Fibroblast of lung (primary cell): ENCODE measurements around the gene SKP2. TPM values are rescaled to one million over a fixed set of nuclear protein-coding genes. Genes with fewer than 3 reads are reported as not detected.

Source experiments
- DNase-seq, 2 donors: peaks; one replicate each; pipeline versions ENCODE4 v3.0.0 to v3.0.0-alpha.2; 2010; ENCODE audit warnings: low read depth in 2 of 2
- H2AFZ ChIP-seq: 2 replicates; pipeline ENCODE4 v1.5.1; 2012; ENCODE audit warnings: low read length, control low read depth, inconsistent platforms
- H3K27ac ChIP-seq: 2 replicates; pipeline ENCODE4 v1.5.1; 2011; ENCODE audit warnings: low read length, control low read depth; ENCODE audit not compliant: insufficient read depth
- H3K27me3 ChIP-seq: 2 replicates; pipeline ENCODE4 v1.5.1; 2011; ENCODE audit warnings: mild to moderate bottlenecking, low read length; ENCODE audit not compliant: control insufficient read depth, insufficient read depth
- H3K36me3 ChIP-seq: 2 replicates; pipeline ENCODE4 v1.5.1; 2011; ENCODE audit warnings: low read length; ENCODE audit not compliant: control insufficient read depth, insufficient read depth
- H3K4me1 ChIP-seq: 2 replicates; pipeline ENCODE4 v1.5.1; 2011; ENCODE audit warnings: low read length; ENCODE audit not compliant: control insufficient read depth, insufficient read depth; ENCODE audit errors: extremely low read depth
- H3K4me2 ChIP-seq: 2 replicates; pipeline ENCODE4 v1.5.1; 2011; ENCODE audit warnings: low read length, control low read depth; ENCODE audit not compliant: insufficient read depth; ENCODE audit errors: extremely low read depth
- H3K4me3 ChIP-seq, 4 experiments: fragments of 200-600 bp in 1 of 4; sonication (generic) in 1 of 4; replicated peaks in 1 of 4; 2 replicates each; pipeline ENCODE4 v1.5.1; 2011 to 2016; ENCODE audit warnings: low read length in 4 of 4, low read depth in 3 of 4, mild to moderate bottlenecking in 3 of 4, control low read depth in 2 of 4, inconsistent platforms in 1 of 4, mixed read lengths in 1 of 4; ENCODE audit not compliant: insufficient read depth in 1 of 4; ENCODE audit errors: control extremely low read depth in 1 of 4
- H3K79me2 ChIP-seq: 2 replicates; pipeline ENCODE4 v1.5.1; 2012; ENCODE audit warnings: mild to moderate bottlenecking, low read length, inconsistent platforms; ENCODE audit not compliant: control insufficient read depth, insufficient read depth
- H3K9ac ChIP-seq: 2 replicates; pipeline ENCODE4 v1.5.1; 2011; ENCODE audit warnings: mild to moderate bottlenecking, low read length, control low read depth; ENCODE audit not compliant: insufficient read depth
- H3K9me3 ChIP-seq: 2 replicates; pipeline ENCODE4 v1.5.1; 2012; ENCODE audit warnings: low read depth, low read length; ENCODE audit not compliant: control insufficient read depth, insufficient read depth
- H4K20me1 ChIP-seq: 2 replicates; pipeline ENCODE4 v1.5.1; 2011; ENCODE audit warnings: low read length; ENCODE audit not compliant: control insufficient read depth, insufficient read depth; ENCODE audit errors: extremely low read depth
- EZH2 ChIP-seq: IDR thresholded peaks from 2 replicates; pipeline ENCODE4 v1.5.1; 2012; ENCODE audit warnings: low read length, control low read depth, mild to moderate bottlenecking; ENCODE audit errors: missing control alignments
- polyA plus RNA-seq, 2 donors: library from polyadenylated mRNA; depleted of rRNA in 1 of 2; stranded (reverse) in 1 of 2; unstranded in 1 of 2; fragments of >200 nt; gene quantifications; 2 replicates each; pipeline ENCODE4 v1.2.1, GENCODE V29; 2011 to 2012; ENCODE audit warnings: missing spikeins in 1 of 2
- total RNA-seq: library from RNA; depleted of rRNA; stranded (reverse); fragments of >200 nt; gene quantifications from 2 replicates; pipeline ENCODE4 v1.2.1, GENCODE V29; 2014
- TF ChIP-seq, protein P1 (sequence below), 2 donors: IDR thresholded peaks in 1 of 2; conservative IDR thresholded peaks in 1 of 2; 1 replicate in 1 of 2; 2 replicates in 1 of 2; pipeline ENCODE4 v1.5.1; 2011 to 2012; ENCODE audit warnings: low read length in 2 of 2, control low read depth in 1 of 2, inconsistent platforms in 1 of 2, low read depth in 1 of 2, mild to moderate bottlenecking in 1 of 2

The SKP2 gene
- total and polyA plus RNA-seq, 2 donors (not counting 1 experiment from before 2014, with no cell fraction given): 10.6 to 30.8 TPM

DNA sequence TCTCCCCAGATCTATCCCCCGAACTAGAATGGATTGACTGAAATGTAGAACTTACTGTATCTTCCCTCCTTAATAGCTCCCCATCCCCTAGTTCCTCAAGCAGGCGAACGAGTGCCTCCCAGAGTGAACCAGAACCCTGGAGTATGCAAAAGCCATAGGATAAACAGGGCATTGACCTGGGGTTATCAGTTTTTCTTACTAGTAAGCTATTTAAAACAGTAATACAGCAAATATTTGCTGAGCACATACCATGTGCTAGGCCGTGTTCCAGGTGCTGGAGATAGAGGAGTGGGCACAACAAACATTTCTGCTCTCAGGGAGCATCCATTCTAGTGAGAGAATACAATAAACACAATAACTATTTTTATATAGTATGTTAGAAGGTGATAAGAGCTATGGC is 1.8 kb downstream of the SKP2 start:
- no peaks in the 10 kb centered on the region for H3K27me3 ChIP-seq
- H3K36me3 ChIP-seq: peaks cover 2% of the 10 kb centered on the region
- no peak overlapping the region for H3K9ac ChIP-seq
- no peak overlapping the region for H3K27ac ChIP-seq
- TF ChIP-seq, protein P1, sequence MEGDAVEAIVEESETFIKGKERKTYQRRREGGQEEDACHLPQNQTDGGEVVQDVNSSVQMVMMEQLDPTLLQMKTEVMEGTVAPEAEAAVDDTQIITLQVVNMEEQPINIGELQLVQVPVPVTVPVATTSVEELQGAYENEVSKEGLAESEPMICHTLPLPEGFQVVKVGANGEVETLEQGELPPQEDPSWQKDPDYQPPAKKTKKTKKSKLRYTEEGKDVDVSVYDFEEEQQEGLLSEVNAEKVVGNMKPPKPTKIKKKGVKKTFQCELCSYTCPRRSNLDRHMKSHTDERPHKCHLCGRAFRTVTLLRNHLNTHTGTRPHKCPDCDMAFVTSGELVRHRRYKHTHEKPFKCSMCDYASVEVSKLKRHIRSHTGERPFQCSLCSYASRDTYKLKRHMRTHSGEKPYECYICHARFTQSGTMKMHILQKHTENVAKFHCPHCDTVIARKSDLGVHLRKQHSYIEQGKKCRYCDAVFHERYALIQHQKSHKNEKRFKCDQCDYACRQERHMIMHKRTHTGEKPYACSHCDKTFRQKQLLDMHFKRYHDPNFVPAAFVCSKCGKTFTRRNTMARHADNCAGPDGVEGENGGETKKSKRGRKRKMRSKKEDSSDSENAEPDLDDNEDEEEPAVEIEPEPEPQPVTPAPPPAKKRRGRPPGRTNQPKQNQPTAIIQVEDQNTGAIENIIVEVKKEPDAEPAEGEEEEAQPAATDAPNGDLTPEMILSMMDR (conservative IDR thresholded peaks at IDR 0.05 in 1 of 2, IDR thresholded peaks at IDR 0.05 in 1 of 2; ENCODE audit: low read depth in 1 of 2, low read length in 2 of 2): no peak
- no peak for TF ChIP-seq EZH2
- DNase-seq: no peak
- peaks cover 7% of the 10 kb centered on the region for H3K4me1 ChIP-seq
- H3K9me3 ChIP-seq: no peaks in the 10 kb centered on the region
- H3K4me2 ChIP-seq: peak overlapping the region; percentile 85
- H2AFZ ChIP-seq: no peak overlapping the region
- H3K79me2 ChIP-seq: peaks cover 34% of the 10 kb centered on the region
- peak overlapping the region in 3 of 4 experiments; percentile 65 to 99 (median 95) for H3K4me3 ChIP-seq
- no peaks in the 10 kb centered on the region for H4K20me1 ChIP-seq

DNA sequence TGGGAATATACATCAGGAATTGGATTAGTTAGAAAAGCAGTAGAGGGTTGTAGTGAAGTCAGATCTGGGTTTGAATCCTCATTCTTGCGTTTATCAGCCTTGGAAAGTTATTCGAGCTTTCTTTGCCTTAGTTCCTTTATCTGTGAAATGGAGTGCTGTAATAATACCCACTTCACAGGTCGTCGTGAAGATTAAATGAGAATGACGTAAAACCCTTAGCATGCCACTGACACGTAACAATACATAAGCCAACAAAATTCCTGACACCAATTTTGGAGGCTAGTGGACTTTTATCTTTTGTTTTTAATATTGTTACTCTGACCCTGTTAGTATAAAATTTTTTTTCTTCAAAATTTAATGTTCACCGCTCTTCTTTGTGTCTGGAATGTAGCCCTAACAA is 3.4 kb downstream of the SKP2 start:
- Histone ChIP-seq H3K79me2 (peaks cover 38% of the 10 kb centered on the region), H3K9ac (no peak overlapping the region)

DNA sequence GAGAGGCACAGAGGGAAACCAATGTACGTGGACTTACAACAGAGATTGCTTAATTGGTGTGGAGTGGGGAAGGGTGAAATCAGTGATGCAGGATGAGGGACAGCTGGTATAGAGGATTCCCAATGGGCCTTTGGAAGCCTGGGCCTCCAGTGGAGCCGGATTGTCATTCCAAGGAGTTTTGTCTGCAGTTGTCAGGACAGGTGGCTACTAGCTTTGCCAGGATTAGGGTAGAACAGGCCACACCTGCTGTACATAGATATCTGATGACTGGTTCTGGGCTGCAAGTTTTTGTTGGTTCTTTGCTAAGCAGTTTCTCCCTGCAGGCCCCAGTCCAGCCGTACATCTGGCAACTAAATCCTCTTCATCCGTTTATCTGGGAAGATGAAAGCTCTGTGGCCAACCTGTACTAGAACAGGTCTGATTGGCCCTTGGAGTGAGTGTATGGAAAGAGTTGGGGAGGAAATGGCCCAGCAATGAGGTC is 4.2 kb downstream of the SKP2 start:
- Histone ChIP-seq H3K4me2 (no peak overlapping the region), H2AFZ (no peak overlapping the region), H3K36me3 (peaks cover 6% of the 10 kb centered on the region), H3K9me3 (no peaks in the 10 kb centered on the region), H4K20me1 (no peaks in the 10 kb centered on the region), H3K4me3 (no peak overlapping the region), H3K27ac (peak overlapping the region; percentile 52), H3K9ac (no peak overlapping the region), H3K4me1 (peaks cover 7% of the 10 kb centered on the region), H3K27me3 (no peaks in the 10 kb centered on the region), H3K79me2 (peaks cover 41% of the 10 kb centered on the region)
- DNase-seq: peak; percentile 55 to 68
- TF ChIP-seq, protein P1 (conservative IDR thresholded peaks at IDR 0.05 in 1 of 2, IDR thresholded peaks at IDR 0.05 in 1 of 2; ENCODE audit: low read depth in 1 of 2, low read length in 2 of 2): no peak
- TF ChIP-seq EZH2: no peak

More for the DNA sequence above, 3.4 kb downstream of the SKP2 start:
- H3K27ac ChIP-seq: peak overlapping the region; percentile 52
- no peak overlapping the region for H2AFZ ChIP-seq
- DNase-seq: no peak
- H4K20me1 ChIP-seq: no peaks in the 10 kb centered on the region
- peaks cover 3% of the 10 kb centered on the region for H3K36me3 ChIP-seq
- peaks cover 7% of the 10 kb centered on the region for H3K4me1 ChIP-seq
- H3K9me3 ChIP-seq: no peaks in the 10 kb centered on the region
- H3K4me3 ChIP-seq: no peak overlapping the region
- TF ChIP-seq, protein P1 (conservative IDR thresholded peaks at IDR 0.05 in 1 of 2, IDR thresholded peaks at IDR 0.05 in 1 of 2; ENCODE audit: low read depth in 1 of 2, low read length in 2 of 2): no peak
- no peak for TF ChIP-seq EZH2
- no peak overlapping the region for H3K4me2 ChIP-seq
- H3K27me3 ChIP-seq: no peaks in the 10 kb centered on the region
